Calu3 (cell line): ENCODE measurements around the gene SKI. TPM values are rescaled to one million over a fixed set of nuclear protein-coding genes. Genes with fewer than 3 reads are reported as not detected.

ENCODE experiments used
- BruUV-seq: library from RNA; stranded (reverse); fragments of 400-500 nt; replicated peaks from 2 replicates; lab custom pipeline; 2021; lab: Mats Ljungman, UMichigan
- CTCF ChIA-PET: fragments of 300-600 bp; sonication (Branson Sonifier 250); formaldehyde crosslinking; loops from one replicate; lab custom pipeline; 2022; ENCODE audit warnings: antibody characterized with exemption; lab: Charles Lee
- DNase-seq: peaks from one replicate; pipeline ENCODE4 v3.0.0; 2022
- H3K27ac Mint-ChIP-seq: one replicate; pipeline ENCODE4 v1.8.0; 2022; ENCODE audit warnings: mixed read lengths; ENCODE audit not compliant: unreplicated experiment
- H3K27me3 Mint-ChIP-seq: one replicate; pipeline ENCODE4 v1.8.0; 2022; ENCODE audit warnings: mixed read lengths; ENCODE audit not compliant: unreplicated experiment
- H3K36me3 Mint-ChIP-seq: one replicate; pipeline ENCODE4 v1.8.0; 2022; ENCODE audit warnings: mild to moderate bottlenecking, moderate library complexity, mixed read lengths; ENCODE audit not compliant: insufficient read depth, unreplicated experiment
- H3K4me1 Mint-ChIP-seq: one replicate; pipeline ENCODE4 v1.8.0; 2022; ENCODE audit warnings: mild to moderate bottlenecking, low read depth, mixed read lengths; ENCODE audit not compliant: unreplicated experiment
- H3K4me3 Mint-ChIP-seq: one replicate; pipeline ENCODE4 v1.8.0; 2022; ENCODE audit warnings: mild to moderate bottlenecking, low read depth, moderate library complexity, mixed read lengths; ENCODE audit not compliant: unreplicated experiment
- H3K9me3 Mint-ChIP-seq: one replicate; pipeline ENCODE4 v1.8.0; 2022; ENCODE audit warnings: low read depth, mixed read lengths; ENCODE audit not compliant: unreplicated experiment
- CTCF ChIP-seq: fragments of 200-600 bp; IDR thresholded peaks from one replicate; pipeline ENCODE4 v1.8.0; 2022; ENCODE audit warnings: antibody characterized with exemption; ENCODE audit not compliant: unreplicated experiment
- intact Hi-C: fragments of 100-400 bp; cut with micrococcal nuclease; formaldehyde crosslinking; loops from one replicate; pipeline ENCODE4 v1.10.0; 2022; ENCODE audit not compliant: unreplicated experiment
- total RNA-seq: library from RNA; stranded (reverse); gene quantifications from 2 replicates; pipeline ENCODE4 v1.2.3, GENCODE V29; 2022

SKI gene
- total RNA-seq, 1 experiment from 2014 or later, result 33.8 TPM

GRCh38 chr1:2334366-2334765 lies 106.2 kb downstream of the SKI start:
- intact Hi-C loops, result no loop called here
- peaks cover 6% of the 10 kb centered on the region for H3K36me3 Mint-ChIP-seq
- no peaks in the 10 kb centered on the region for H3K4me1 Mint-ChIP-seq
- no peaks in the 10 kb centered on the region for H3K9me3 Mint-ChIP-seq
- H3K27ac Mint-ChIP-seq, result no peak overlapping the region
- H3K27me3 Mint-ChIP-seq, result no peaks in the 10 kb centered on the region
- CTCF ChIA-PET, result no interaction called here
- DNase-seq, result no peak
- no TSS peak for BruUV-seq
- H3K4me3 Mint-ChIP-seq, result no peak overlapping the region
- TF ChIP-seq CTCF, result no peak

DNA sequence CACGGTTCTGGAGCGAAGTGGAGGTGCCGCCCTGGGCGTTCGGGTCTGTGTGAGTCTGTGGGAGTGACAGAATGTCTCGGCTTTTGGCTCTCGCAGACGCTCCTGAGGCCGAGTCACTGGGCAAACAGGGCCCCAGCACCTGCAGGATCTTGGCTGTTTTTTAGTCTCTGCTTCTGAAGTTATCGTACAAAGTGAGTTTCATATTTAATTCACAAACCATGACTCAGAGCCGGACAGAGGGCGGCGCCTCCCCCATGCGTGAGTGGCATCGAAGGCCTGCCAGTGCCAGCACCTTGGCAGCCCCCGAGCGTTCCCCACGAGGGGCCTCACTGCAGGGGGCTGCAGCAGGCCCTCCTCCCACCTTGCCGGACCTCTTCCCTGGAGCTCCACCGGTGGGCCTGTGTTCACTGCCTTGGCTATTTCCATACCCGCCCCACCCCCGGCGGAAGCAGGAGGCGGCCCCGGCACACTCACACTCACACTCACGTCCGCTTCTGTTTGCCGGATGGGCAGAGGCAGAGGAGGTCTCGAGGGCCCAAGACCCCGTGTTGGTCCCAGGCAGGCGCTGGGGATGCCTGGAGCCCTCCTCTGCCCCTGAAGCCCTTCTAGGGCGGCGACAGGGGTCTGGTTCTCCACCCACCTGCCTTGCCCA lies 106.9 kb downstream of the SKI start:
- peaks cover 6% of the 10 kb centered on the region for H3K36me3 Mint-ChIP-seq
- no peak overlapping the region for H3K27ac Mint-ChIP-seq
- intact Hi-C loops, result no loop called here
- H3K27me3 Mint-ChIP-seq, result no peaks in the 10 kb centered on the region
- H3K4me1 Mint-ChIP-seq, result no peaks in the 10 kb centered on the region
- no peak for TF ChIP-seq CTCF
- CTCF ChIA-PET, result no interaction called here
- no peaks in the 10 kb centered on the region for H3K9me3 Mint-ChIP-seq
- no peak overlapping the region for H3K4me3 Mint-ChIP-seq
- DNase-seq, result no peak
- no TSS peak for BruUV-seq

GRCh38 chr1:2335721-2336455 lies 107.8 kb downstream of the SKI start:
- no peaks in the 10 kb centered on the region for H3K4me1 Mint-ChIP-seq
- no TSS peak for BruUV-seq
- CTCF ChIA-PET, result no interaction called here
- H3K27ac Mint-ChIP-seq, result no peak overlapping the region
- no peak overlapping the region for H3K4me3 Mint-ChIP-seq
- no peak for DNase-seq
- intact Hi-C loops, result no loop called here
- no peaks in the 10 kb centered on the region for H3K9me3 Mint-ChIP-seq
- H3K27me3 Mint-ChIP-seq, result no peaks in the 10 kb centered on the region
- H3K36me3 Mint-ChIP-seq, result peaks cover 6% of the 10 kb centered on the region
- TF ChIP-seq CTCF, result no peak

DNA sequence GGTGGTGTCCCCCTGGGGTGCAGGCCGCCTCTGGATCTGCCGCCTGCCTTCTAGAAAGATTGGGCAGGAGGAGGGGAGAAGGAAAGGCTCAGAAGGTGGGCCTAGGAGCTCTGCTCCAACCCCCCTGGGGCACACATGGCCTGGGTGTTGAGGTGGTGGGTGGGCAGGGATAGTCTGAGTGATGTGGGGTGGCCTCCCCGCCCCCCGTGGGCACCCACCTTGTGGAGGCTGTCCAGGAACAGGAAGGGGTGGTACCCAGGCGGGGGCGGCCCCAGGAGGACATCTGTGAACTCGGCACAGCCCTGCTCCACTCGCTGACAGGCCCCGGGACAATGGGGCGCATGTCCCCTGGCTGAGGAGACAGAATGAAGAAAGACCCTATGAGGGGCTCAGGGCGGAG lies 108.4 kb downstream of the SKI start:
- Mint-ChIP-seq H3K36me3 (peaks cover 6% of the 10 kb centered on the region), H3K27ac (no peak overlapping the region), H3K27me3 (no peaks in the 10 kb centered on the region), H3K4me1 (no peaks in the 10 kb centered on the region), H3K9me3 (no peaks in the 10 kb centered on the region), H3K4me3 (no peak overlapping the region)
- intact Hi-C loops, result no loop called here
- TF ChIP-seq CTCF, result no peak
- no peak for DNase-seq
- CTCF ChIA-PET, result no interaction called here
- BruUV-seq, result no TSS peak
